Stimulated activated CD4-positive, alpha-beta T cell treated with anti-CD3 and anti-CD28 coated beads, Interleukin-4, amount 100 ng/mL, for 24 hours (primary cell): Measurements from ENCODE around the gene SYT9.
"Not testable (repeated sequence)": the region's sequence is repeated elsewhere in the genome, so short reads cannot be mapped to it uniquely, and the experiment has no call there.

Experiments
- DNase-seq: peaks from one replicate; pipeline ENCODE4 v3.0.0-alpha.2; 2020

The SYT9 gene

DNA sequence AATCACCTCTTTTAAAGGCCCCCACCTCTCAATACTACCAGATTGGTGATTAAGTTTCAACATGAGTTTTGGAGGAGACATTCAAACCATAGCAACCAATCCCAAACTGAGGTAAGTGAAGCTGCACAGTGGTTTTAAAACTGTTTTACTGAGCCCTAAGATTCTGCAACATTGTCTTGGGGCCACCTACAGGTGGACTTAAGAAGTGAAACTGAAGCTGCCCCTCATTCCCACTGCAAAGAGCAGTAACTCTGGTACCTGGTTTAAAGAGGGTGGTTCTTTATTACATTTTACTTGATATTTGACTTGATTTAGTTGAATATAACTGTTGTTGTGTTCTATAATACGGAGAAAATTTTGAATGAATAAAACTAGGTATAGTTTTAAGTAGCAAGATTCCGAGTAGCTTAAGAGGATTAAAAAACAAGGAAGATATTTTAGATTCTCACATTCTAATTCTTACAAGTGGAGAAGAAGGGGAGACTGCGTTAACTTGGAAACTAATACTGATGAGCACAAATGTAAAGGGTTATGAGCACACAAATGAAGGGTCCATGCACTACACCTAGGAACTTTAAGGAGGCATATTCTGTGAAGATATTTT, 26.7 kb downstream of the SYT9 start:
- no peak for DNase-seq

GRCh38 chr11:7279676-7280075, 28.0 kb downstream of the SYT9 start:
- no peak for DNase-seq

DNA sequence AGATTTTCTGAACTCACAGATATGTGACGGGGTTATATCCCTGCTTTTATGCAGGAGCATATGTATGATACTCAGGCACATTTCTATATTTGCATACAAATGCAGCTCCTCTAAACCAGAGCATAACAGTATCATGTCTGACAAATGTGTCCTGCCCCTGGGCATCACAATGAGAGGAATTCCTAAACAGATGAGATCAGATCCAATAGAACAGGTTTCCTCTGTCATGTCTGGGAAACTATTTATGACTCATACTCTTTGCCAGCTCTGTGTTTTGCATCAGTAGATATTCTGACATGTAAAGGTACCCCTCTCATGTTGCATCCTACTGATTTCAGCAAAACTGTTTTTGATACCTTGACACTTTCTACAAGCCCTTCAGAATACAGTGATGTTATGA, 29.4 kb downstream of the SYT9 start:
- no peak for DNase-seq

GRCh38 chr11:7281809-7282208, 30.1 kb downstream of the SYT9 start:
- no peak for DNase-seq

DNA sequence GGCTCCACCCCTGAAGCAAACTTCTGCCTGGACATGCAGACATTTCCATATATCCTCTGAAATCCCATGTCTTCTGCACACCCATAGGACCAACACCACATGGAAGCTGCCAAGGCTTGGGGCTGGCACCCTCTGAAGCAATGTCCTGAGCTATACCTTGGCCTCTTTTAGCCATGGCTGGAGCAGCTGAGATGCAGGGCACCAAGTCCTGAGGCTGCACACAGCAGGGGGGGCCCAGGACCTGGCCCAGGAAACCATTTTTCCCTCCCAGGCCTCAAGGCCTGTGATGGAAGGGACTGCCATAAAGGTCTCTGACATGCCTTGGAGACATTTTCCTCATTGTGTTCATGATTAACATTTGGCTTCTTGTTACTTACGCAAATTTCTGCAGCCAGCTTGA, 34.5 kb downstream of the SYT9 start:
- no peak for DNase-seq

GRCh38 chr11:7291100-7291829, 39.6 kb downstream of the SYT9 start:
- DNase-seq = no peak

DNA sequence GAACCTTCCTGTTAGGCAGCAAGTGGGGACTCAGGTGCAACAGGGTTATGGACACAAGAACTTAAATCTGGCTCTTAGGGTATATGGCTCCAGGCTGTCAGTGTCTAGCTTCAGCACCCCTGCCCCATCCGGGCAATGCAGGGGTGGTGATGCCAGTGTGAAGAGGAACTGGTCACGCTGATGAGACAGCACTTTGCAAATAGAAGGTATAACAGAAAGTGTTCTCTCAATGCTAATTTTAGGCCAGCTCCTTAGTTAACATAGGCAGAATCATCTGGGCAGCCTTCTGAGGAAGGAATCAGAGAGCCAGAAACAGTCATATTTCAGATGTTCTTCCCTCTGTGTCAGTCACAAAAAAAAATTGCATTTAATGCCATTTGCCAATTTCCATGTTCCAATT, 41.2 kb downstream of the SYT9 start:
- DNase-seq = no peak

DNA sequence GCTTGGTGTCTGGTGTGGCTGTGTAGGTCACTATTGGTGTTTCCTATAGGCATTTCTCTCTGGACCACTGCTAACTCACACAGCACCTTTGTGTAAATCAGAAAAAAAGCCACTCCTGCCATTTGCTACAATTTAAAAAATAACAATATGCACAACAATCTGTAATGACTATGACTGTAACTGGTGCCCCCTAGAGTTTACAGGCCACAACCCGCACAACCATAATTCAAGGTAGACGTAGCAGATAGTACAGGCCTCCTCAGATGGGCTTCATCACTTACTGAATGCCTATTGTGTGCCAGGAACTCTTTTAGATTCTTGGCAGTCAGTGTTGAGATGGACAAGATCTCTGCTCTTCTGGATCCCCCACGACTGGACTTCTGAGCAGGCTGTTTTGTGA, 47.7 kb downstream of the SYT9 start:
- no peak for DNase-seq

GRCh38 chr11:7300281-7300680, 48.6 kb downstream of the SYT9 start:
- DNase-seq = no peak

DNA sequence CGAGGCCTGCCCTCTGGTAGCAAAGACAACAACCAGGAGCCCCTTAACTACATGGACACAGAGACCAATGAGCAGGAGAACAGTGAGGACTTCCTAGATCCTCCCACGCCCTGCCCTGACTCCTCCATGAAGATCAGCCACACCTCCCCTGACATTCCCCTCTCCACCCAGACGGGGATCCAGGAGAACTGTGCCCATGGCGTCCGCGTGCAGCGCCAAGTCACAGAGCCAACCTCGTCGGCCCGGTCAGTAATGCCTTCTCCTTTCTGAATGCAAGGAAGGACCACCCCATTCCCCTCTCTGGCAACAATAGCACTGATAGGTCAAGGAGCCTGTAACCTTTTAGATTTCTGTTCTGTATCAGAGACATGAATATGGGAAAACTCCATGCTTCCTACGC, 51.4 kb downstream of the SYT9 start:
- no peak for DNase-seq

DNA sequence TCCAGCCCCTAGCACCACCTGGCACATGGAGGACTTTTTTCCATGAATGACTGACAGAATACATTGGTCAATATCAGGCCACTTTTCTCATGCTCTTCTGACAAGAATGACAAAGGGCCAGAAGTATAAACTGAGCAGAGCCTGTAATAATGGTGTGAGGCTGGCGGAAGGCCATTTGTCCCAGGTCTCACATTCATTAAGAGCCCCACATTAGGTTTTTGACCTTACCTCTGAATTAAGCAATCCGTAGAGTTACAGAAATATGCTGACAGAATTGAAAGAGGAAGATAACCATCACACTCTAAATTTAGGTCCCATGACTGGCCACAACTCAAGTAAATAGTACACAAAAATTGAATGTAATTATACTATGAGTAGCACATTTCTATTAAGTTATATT, 55.2 kb downstream of the SYT9 start:
- DNase-seq = no peak

GRCh38 chr11:7307836-7308235, 56.1 kb downstream of the SYT9 start:
- no peak for DNase-seq

- DNase-seq = no peak
Measured at GRCh38 chr11:7311903-7312302, 60.2 kb downstream of the SYT9 start.

DNA sequence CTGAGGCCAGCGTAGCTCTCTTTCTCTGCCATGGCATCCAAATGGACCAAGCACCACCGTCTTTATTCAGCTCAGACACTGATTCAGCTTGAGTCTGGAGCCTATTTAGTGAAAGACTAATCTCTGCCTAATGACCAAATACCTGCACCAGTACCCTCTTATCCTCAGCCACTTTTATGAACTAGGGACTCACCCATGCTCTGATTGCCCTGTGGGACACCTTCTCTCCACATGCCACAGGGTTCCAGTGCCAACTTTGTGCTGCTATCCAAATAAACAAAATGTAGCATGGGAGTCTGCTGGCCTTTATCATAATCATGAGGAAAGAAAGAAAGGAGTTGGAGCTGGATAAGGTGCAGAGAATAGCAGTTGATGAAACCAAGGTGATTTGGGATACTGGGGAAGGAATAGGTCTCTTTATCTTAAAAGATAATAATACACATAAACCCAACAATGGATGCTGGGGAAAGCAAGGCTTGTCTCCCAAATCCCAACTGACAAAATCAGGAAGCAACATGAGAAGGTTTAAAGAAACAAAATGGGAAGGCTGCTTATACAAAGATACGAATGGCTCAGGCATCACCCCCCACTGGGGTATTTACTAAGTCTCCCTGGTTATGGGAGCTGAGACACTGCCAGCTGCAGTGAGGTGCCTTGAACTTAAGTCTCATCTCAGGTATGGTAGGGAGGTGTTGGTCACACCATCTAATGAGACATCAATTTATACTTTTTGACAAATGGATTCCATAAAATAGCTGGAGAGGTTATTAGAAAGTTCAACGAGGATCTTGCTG, 63.3 kb downstream of the SYT9 start:
- DNase-seq = no peak

DNA sequence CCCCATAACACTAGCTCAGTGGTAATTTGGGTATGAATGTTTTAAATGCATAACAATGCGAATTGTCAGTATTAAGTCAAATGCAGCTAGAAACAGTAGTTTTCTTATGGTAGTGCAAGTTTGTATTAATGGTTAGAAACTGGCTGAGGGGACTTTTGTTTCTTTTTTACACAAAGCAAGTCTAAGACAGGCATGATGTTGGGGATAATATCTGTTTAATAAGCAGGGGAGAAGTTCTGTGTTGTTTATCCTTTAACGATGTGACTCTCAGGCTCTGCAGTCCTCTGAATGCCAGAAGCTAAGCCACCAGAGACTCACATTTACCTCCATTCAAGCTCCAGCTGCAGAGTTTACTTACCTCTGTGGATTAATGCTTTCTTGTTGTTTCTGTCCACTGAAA, 67.8 kb downstream of the SYT9 start:
- DNase-seq = no peak

DNA sequence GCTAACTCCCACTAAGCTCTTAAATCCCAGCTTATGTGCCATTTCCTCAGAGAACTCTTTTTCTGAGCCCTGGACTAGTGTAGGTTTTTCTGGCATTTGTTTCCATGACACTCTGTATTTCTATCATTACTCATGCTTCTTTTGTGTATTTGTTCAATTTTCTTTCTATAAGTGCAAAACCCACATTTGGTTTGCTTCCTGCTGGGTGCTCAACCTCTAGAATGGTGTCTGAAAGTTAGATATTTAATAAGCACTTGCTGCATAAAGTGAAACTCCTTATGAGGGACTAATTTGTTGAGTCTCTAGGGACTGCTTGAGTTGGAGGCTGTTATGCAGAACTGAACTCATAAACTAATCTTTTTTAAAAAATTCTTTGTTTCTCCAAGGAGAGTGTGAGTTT, 68.6 kb downstream of the SYT9 start:
- DNase-seq = no peak

GRCh38 chr11:7321473-7322450, 70.1 kb downstream of the SYT9 start:
- no peak for DNase-seq

DNA sequence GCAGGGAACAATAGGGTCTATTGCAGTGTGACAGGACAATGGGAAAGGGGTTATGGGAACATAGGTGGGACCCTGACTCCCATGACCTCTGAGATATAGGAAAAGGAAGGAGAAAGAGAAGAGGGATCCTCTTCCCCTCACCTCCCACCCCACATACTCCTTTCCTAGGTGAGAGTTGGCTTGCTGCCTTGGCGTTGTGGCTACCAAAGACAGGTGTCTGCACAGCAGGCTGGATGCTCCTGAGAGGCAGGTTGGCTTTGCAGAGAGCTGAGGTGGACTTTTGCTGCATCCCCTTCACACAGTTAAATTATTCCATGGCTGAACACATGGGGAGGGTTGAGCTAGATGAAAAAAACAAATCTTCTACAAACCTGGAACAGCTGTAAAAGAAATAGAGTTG, 80.7 kb downstream of the SYT9 start:
- DNase-seq = no peak

DNA sequence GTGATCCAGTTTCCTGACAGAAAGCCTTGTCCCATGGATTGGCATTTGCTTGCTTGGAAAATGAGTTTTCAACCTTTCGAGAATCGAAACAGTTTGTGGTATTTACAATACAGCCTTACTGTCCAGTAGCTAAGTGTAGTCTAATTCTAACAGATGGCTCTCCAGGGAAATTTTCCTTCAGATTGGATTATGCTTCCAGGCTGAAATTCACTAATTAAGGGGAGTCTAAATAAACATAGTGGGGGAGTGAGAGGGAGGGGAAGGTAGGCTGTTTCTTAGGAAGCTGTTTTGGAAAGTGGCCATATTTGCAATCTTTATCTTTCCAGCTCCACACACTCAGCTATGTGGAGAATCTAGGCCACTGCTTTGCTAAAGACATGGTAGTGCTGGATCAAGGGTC, 81.3 kb downstream of the SYT9 start:
- no peak for DNase-seq

DNA sequence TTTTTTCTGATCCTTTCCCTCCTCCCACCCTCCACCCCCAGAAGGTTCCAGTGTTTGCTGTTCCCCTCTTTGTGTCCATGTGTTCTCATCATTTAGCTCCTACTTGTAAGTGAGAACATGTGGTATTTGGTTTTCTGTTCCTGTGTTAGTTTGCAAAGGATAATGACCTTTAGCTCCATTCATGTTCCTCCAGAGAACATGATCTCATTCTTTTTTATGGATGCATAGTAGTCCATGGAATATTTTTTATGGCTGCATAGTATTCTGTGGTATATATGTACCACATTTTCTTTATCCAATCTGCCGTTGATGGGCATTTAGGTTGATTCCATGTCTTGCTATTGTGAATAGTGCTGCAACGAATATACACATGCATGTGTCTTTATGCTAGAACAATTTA, 83.7 kb downstream of the SYT9 start:
- not testable (repeated sequence) for DNase-seq

DNA sequence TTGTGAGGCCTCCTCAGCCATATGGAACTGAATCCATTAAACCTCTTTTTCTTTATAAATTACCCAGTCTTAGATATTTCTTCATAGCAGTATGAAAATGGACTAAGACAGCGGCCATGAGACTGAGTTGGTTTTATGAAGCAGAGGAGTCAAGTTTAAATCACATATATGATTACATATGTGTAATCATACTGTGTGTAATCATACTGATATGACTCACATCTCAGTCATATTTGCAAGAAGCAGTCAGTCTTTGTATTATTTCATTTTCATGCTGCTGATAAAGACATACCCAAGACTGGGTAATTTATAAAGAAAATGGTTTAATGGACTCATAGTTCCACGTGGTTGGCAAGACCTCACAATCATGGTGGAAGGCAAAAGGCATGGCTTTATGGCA, 89.8 kb downstream of the SYT9 start:
- DNase-seq = no peak

DNA sequence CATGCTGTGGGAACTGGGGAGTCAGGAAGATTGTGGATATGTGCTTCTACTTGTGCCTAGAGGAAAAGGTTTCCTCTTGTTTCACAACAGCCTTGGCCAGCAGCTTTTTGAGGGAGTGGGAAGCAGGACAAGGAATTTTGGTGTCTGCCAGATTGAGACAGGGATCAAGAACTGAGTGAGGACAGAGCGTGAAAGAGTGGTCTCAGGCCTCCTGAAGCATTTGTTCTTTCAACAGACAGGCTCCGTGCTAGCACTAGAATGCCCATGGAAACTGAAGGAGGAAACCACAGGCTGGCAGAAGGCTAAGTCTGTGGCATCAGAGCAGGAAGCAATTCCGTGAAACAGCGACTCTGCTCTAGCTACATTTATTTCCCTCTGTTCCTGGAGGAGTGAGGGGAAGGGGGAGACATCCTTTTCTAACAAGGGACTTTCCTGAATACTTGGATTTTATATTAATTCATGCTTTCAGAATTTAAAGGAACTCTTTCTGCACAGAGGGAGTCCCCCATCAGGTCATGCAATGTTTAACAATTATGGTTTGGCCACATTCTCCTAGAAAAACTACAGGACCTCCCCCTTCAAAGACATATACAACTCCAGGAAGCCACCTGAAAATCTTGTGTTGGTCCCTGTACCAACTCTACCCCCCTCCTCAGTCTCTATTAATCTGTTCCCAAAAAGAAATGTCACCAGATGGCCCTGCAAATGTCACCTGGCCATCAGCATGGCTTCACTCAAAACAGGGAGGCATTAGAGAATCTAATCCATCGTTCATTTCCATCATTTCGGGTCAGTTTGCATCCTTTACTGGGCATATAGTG, 96.1 kb downstream of the SYT9 start:
- DNase-seq = no peak
